ENCODE data around the gene RBBP6.

Gene RBBP6

DNA sequence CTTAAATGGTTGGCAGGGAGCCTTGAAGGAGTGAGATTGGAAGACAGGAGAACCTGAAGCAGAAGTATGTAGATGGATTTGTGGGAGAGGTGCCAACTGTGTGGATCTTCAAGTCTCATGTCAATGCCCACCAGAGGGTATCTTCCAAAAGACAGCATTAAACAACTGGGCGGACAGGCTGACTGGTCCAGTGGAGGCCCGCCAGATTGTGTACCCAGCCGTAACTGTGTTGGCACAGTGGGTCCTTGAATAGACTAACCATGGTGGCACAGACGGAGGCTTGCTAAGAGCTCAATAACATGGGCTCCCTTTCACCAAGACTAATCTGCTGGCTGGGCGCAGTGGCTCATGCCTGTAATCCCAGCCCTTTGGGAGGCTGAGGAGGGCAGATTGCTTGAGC, 24.2 kb upstream of the RBBP6 start:
- Histone ChIP-seq H3K27me3 (ENCODE audit: insufficient read depth, poor library complexity, severe bottlenecking) (no peaks in the 10 kb centered on the region), H3K27ac (replicated peaks) (no peak overlapping the region), H3K4me3 (replicated peaks; ENCODE audit: insufficient read depth, low read length) (no peak overlapping the region)
- TF ChIP-seq, protein P1, sequence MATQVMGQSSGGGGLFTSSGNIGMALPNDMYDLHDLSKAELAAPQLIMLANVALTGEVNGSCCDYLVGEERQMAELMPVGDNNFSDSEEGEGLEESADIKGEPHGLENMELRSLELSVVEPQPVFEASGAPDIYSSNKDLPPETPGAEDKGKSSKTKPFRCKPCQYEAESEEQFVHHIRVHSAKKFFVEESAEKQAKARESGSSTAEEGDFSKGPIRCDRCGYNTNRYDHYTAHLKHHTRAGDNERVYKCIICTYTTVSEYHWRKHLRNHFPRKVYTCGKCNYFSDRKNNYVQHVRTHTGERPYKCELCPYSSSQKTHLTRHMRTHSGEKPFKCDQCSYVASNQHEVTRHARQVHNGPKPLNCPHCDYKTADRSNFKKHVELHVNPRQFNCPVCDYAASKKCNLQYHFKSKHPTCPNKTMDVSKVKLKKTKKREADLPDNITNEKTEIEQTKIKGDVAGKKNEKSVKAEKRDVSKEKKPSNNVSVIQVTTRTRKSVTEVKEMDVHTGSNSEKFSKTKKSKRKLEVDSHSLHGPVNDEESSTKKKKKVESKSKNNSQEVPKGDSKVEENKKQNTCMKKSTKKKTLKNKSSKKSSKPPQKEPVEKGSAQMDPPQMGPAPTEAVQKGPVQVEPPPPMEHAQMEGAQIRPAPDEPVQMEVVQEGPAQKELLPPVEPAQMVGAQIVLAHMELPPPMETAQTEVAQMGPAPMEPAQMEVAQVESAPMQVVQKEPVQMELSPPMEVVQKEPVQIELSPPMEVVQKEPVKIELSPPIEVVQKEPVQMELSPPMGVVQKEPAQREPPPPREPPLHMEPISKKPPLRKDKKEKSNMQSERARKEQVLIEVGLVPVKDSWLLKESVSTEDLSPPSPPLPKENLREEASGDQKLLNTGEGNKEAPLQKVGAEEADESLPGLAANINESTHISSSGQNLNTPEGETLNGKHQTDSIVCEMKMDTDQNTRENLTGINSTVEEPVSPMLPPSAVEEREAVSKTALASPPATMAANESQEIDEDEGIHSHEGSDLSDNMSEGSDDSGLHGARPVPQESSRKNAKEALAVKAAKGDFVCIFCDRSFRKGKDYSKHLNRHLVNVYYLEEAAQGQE (IDR thresholded peaks at IDR 0.05; ENCODE audit: insufficient replicate concordance, low read depth): no peak
- TF ChIP-seq POLR2AphosphoS5 (IDR thresholded peaks at IDR 0.05; ENCODE audit: low read depth) (no peak), SPI1 (IDR thresholded peaks at IDR 0.05; ENCODE audit: borderline replicate concordance, low read depth) (no peak), GABPA (IDR thresholded peaks at IDR 0.05; ENCODE audit: low read depth) (no peak)
- TF ChIP-seq, protein P2, sequence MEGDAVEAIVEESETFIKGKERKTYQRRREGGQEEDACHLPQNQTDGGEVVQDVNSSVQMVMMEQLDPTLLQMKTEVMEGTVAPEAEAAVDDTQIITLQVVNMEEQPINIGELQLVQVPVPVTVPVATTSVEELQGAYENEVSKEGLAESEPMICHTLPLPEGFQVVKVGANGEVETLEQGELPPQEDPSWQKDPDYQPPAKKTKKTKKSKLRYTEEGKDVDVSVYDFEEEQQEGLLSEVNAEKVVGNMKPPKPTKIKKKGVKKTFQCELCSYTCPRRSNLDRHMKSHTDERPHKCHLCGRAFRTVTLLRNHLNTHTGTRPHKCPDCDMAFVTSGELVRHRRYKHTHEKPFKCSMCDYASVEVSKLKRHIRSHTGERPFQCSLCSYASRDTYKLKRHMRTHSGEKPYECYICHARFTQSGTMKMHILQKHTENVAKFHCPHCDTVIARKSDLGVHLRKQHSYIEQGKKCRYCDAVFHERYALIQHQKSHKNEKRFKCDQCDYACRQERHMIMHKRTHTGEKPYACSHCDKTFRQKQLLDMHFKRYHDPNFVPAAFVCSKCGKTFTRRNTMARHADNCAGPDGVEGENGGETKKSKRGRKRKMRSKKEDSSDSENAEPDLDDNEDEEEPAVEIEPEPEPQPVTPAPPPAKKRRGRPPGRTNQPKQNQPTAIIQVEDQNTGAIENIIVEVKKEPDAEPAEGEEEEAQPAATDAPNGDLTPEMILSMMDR (IDR thresholded peaks at IDR 0.05; ENCODE audit: insufficient read depth, low read length): no peak
- no peak for DNase-seq (ENCODE audit: low read depth in 1 of 2, low spot score in 1 of 2)

DNA sequence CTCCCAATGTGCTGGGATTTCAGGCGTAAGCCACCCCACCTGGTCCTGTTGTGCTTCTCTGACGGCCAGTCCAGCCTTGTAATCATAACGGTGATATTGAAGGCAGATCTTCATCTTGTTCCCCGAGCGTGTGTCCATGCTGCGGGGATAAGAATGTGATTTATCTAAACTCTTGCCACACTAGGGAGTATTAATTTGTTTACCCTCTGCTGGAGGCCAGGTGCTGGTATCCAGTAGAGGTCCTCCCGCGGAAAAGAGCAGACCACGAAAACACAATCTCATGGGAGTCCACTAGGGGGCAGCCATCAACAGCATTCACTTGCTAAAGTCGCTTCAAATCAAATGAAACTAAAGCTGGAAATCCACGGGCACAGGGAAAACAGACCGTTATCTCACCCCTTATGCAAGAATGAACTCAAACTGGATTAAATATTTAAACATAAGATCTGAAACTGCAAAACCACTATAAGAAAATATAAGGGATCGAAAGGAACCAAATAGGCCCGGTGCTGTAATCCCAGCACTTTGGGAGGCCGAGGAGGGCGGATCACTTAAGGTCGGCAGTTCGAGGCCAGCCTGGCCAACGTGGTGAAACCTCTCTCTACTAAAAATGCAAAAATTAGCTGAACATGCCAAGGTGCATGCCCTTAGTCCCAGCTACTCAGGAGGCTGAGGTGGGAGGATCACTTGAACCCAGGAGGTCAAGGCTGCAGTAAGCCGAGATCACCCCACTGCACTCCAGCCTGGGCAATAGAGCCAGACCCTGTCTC, 22.3 kb upstream of the RBBP6 start:
- DNase-seq (ENCODE audit: low read depth in 1 of 2, low spot score in 1 of 2): peak; percentile 52 to 71
- H3K27me3 ChIP-seq (ENCODE audit: insufficient read depth, poor library complexity, severe bottlenecking): no peaks in the 10 kb centered on the region
- TF ChIP-seq SPI1 (IDR thresholded peaks at IDR 0.05; ENCODE audit: borderline replicate concordance, low read depth): no peak
- TF ChIP-seq, protein P2 (IDR thresholded peaks at IDR 0.05; ENCODE audit: insufficient read depth, low read length): peak; percentile 88
- no peak overlapping the region for H3K27ac ChIP-seq (replicated peaks)
- H3K4me3 ChIP-seq (replicated peaks; ENCODE audit: insufficient read depth, low read length): no peak overlapping the region

DNA sequence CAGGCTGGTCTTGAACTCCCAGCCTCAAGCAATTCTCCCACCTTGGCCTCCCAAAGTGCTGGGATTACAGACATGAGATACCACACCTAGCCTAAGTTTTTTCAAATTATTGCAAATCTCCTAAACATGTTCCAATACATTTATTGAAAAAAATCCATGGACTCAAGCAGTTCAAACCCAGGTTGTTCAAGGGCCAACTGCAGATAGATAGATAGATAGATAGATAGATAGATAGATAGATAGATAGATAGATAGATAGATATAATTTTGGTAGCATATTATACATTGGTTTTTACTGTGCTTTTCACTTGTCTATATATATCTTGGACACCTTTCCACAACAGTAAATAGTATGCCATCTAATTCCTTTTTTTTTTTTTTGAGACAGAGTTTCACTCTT, 20.9 kb upstream of the RBBP6 start:
- Histone ChIP-seq H3K27me3 (ENCODE audit: insufficient read depth, poor library complexity, severe bottlenecking) (no peaks in the 10 kb centered on the region), H3K4me3 (replicated peaks; ENCODE audit: insufficient read depth, low read length) (no peak overlapping the region), H3K27ac (replicated peaks) (no peak overlapping the region)
- DNase-seq (ENCODE audit: low read depth in 1 of 2, low spot score in 1 of 2): no peak
- TF ChIP-seq GABPA (IDR thresholded peaks at IDR 0.05; ENCODE audit: low read depth): no peak
- TF ChIP-seq, protein P2 (IDR thresholded peaks at IDR 0.05; ENCODE audit: insufficient read depth, low read length): no peak
- no peak for TF ChIP-seq SPI1 (IDR thresholded peaks at IDR 0.05; ENCODE audit: borderline replicate concordance, low read depth)
- TF ChIP-seq, protein P1 (IDR thresholded peaks at IDR 0.05; ENCODE audit: insufficient replicate concordance, low read depth): no peak
- no peak for TF ChIP-seq POLR2AphosphoS5 (IDR thresholded peaks at IDR 0.05; ENCODE audit: low read depth)

DNA sequence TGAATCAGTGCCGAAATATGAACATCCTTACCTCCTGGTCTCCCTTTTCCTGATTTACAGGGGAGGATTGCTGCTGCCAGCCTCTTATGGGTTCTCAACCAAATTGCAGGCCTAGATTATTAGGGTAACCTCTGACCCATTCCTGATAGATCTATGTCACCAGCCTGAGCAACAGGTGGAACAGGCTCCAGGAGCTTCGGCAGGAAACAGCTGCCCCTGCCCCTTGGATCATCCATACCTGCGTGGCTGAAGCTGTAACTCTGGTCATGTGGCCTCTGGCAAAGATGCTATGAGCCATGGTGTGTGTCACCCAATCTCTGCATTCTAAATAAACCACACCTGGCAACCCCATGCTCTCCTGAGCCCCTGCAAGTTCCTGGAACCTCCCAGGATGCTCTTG, 18.4 kb upstream of the RBBP6 start:
- no peak overlapping the region for H3K4me3 ChIP-seq (replicated peaks; ENCODE audit: insufficient read depth, low read length)
- no peak overlapping the region for H3K27ac ChIP-seq (replicated peaks)
- TF ChIP-seq POLR2AphosphoS5 (IDR thresholded peaks at IDR 0.05; ENCODE audit: low read depth) (no peak), GABPA (IDR thresholded peaks at IDR 0.05; ENCODE audit: low read depth) (no peak), SPI1 (IDR thresholded peaks at IDR 0.05; ENCODE audit: borderline replicate concordance, low read depth) (no peak)
- TF ChIP-seq, protein P1 (IDR thresholded peaks at IDR 0.05; ENCODE audit: insufficient replicate concordance, low read depth): no peak
- TF ChIP-seq, protein P2 (IDR thresholded peaks at IDR 0.05; ENCODE audit: insufficient read depth, low read length): no peak
- no peaks in the 10 kb centered on the region for H3K27me3 ChIP-seq (ENCODE audit: insufficient read depth, poor library complexity, severe bottlenecking)
- no peak for DNase-seq (ENCODE audit: low read depth in 1 of 2, low spot score in 1 of 2)

Measured in HL-60 (cell line).